Germinal center (tissue), 1 donor: ENCODE data around the gene ADAMTS1.
"Not testable (repeated sequence)": the region's sequence is repeated elsewhere in the genome, so short reads cannot be mapped to it uniquely, and the experiment has no call there.

Experiments used
- DNase-seq: peaks from one replicate; pipeline ENCODE4 v3.0.0; 2012; ENCODE audit warnings: mixed read lengths, low spot score

ADAMTS1 gene

DNA sequence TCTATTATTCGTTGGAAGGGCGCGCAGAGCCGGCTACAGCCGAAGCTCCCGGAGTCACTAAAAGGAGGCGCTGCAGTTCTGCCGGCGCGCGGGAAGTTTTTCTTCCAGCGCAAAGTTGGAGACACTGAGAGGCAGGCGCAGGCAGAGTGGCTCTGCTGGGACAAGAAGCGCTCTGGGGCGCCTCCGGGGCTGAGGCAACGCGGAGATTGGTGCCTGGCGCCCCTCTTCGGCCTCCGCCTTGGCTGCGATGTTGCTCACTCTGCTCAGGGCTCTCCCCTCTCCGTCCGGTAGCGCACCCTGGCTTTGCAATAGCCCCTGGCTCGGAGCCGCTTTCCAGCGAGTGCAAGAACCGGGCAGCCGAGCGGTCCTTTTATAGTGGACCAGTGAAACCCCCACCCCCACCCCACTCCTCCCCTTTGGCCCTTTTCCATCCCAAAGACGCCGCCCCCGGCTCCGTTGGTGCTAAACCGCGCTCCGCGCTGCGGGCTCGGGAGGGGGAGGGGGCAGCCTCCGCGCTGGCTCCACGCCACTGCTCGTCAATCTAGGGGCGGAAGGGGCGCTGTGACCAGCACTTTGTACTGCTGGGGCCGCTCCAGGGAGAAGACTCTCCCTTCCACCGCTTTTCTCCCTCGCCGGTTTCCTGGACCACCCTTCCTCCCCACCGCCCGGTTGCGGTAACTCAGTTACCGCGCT is at the start of gene ADAMTS1:
ADAMTS1 (minus strand) TSS at position 344 of the 693 bp plus-strand sequence. CDS start 455 bp downstream, outside the sequence.
- no peak for DNase-seq

DNA sequence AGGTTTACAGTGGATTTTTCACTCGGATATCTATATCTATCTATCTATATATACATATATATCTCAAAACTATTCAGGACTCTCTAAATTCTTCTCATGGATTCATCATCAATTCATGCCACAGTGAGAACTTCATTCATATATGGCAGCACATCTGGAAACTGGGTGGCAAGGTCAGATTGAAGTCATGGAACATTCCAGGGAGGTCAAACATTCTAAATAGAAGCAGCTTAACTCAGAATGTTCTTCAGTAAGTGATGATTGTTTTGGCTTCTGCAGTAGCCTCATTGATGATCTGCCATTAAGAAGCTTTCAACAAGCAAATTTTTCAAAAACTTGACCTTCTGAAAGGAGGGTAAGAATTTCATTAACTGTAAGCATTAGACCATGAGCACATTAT is 46.9 kb upstream of the ADAMTS1 start:
- no peak for DNase-seq

DNA sequence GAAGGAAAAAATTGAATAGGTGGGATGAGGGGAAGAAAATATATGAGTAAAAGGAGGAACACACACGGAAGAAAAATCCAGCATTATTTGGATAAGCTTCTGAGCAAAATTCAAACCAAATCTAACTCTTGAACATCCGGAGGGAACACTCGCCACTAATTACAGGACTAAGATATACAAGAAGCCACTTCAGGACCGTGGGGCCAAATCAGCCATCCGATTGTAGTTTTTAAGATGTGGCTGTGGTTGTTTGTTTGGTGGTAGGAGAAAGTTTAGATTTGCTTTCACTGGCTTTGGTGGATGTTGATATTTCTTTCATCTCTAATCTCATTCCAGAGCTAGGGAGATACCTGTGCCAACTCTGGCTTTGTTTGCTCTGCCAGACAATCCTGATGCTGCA is 43.7 kb upstream of the ADAMTS1 start:
- no peak for DNase-seq

DNA sequence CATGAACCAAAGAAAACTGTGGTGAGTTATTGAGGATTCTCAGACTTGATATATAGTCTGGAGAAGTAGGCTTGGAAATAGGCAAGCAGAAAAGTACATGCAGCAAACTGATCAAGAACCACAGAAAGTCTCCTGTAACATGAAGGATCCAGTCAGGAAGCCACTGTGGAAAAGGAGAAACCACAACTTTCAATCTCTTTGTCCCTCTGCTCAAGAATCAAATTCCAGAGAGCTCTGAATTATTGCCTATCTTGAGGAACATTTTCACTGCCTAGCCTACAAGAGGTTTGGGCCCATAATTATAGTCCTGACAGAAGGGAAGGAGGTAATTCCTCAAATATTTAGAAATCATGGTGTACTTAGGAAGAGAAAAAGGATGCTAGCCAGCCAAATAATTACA is 43.0 kb upstream of the ADAMTS1 start:
- DNase-seq = no peak

DNA sequence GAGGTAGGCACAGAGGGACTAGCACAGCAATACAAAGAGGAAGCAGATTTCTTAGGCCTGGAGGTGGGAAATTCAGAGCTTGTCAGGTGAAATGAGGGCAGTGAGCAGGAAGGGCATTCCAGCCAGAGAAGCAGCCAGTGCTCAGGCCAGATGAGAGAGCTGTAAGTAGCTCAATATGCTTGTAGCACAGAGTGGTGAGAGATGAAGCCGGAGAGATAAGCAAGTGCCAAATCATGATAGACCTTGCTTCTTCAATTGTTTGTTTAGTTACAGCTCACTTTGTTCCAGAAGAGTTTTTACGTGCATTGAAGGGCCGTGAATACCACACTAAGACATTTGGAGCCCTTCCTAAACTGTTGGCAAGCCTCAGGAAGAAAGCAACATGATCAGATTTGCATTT is 42.0 kb upstream of the ADAMTS1 start:
- DNase-seq = no peak

DNA sequence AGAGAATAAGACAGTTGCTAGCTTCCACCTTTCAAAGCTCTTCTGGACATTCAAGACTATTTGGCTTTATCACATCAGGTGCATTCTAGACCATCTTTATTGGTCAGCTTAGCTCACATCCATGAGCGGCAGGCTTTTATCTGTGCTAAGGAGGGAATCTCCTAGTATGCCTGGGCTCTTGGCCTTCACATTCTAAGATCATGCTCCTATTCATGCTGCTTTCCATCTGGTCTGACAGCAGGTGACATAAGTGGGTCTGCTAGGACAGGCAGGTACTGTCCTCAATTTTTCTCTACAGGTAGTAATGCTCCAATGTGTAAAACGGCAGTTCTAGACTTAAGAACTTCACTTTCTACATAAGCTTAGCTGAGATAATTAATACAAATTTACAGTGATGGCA is 39.2 kb upstream of the ADAMTS1 start:
- no peak for DNase-seq

DNA sequence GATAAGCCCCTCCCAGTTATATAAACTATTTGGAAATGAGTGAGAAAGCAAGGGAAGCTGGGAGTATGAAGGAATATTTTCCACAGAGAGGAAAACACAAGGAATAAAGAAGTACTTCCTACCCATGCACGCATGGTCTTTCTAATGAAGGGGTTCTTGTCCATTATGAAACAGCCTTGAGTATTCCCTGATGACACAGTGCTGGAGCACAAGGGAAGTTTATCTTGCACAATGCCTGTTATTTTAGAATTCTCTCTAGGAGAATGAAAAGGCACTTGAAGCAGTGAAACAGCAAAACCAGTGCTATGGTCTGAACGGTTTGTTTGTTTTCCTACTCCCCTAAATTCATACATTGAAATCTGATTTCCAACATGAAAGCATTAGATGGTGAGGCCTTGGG is 38.6 kb upstream of the ADAMTS1 start:
- no peak for DNase-seq

DNA sequence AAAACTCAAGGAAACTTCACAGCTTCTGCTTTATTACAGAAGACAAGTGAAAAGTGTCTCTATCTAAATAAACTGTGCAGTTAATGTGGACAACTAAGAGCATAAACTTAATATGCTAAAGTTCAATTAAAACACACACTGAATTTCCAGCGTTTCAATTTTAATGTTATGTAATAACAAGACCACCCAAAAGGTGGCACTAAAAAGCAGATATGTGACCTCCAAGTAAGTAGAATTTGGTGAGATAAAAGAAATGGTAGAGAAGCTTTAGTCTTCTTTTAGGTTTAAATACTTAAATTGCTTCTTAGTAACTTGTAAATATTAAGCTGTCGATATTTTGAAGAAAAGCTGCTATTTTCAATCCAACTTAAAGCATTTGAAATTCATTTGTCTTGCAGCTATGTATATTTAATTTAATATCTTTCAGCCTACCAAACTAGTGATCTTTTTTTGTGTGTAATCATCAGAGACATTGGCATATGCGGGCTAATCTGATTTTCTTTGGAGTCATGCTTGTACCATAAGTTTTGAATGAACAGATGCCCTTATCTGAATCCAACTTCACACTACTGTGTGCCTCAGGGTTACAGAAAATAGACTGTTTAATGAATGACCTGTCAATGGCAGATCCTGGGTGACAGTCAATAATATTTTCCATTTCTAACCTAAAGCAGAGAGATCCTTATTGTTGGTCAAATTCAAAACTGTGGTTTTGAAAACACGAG is 36.5 kb upstream of the ADAMTS1 start:
- DNase-seq = no peak

DNA sequence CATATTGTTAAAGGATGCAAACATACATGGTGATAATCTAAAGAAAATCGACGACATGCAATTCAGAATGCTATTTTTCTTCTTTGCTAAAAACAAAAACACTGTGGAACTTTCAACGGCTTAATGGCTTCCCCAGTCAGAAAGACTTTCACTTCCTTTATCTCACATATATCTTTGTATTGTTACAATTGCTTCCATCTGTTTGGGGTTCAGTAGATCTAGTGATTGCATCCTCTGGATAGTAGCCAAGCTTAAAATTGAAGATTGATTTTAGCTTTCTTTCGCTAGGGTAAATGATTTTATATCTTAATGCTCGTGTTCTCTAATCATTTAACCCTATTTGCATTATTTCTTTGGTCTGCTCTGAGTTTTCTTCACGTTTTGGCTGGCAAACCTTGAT is 31.8 kb upstream of the ADAMTS1 start:
- no peak for DNase-seq

DNA sequence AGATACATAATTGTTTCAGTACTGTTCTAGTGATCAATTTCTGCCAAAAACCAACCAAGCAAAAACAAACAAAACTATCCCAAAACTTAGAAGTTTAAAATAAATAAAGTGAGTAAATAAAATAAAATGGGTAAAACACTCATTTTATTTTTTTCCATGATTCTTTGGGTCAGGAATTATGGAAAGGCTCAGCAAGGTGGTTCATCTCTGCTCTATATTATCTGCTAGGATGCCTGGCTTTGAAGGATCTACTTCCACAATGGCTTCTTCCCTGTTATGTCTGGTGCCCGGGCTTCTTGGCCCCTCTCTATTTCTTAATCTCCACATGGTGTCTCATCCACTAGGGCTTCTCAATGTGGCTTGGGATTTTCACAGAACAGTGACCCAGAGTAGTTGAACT is 29.1 kb upstream of the ADAMTS1 start:
- no peak for DNase-seq

DNA sequence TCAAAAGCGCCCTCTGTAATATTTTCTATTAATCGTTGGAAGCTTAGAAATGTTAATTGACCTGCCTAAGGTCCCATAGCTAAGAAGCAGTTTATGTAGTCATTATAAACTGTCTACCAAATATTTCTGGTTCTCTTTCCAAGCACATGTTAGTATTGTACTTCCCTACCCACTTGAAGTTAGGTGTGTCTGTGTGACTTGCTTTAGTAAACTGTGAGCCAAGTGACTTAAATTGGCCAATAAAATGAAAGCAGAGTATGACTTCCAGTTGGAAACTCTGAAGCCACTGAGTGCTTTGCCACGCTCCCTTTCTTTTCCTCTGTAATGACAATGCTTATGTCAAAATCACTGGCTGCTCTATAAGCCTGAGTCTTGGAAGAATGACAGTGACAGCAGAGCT is 20.6 kb upstream of the ADAMTS1 start:
- no peak for DNase-seq

DNA sequence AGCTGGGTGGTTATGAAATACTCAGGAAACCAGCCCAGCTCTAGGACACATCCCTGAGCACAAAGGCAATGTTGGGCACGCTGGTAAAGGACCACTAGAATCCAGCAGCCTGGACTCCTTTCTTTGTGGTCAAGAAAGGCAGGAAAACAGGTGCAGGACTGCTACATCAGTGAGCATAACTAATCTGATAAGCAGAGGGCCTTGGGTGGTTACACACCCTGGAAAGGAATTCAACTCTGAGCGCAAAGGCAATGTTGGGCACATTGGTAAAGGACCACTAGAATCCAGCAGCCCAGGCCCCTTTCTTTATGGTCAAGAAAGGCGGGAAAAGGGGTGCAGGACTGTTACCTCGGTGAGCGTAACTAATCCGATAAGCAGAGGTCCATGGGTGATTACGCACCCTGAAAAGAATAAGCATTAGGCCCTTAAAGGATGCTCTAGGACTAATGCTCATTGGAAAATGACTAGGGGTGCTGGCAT is 11.7 kb upstream of the ADAMTS1 start:
- not testable (repeated sequence) for DNase-seq

DNA sequence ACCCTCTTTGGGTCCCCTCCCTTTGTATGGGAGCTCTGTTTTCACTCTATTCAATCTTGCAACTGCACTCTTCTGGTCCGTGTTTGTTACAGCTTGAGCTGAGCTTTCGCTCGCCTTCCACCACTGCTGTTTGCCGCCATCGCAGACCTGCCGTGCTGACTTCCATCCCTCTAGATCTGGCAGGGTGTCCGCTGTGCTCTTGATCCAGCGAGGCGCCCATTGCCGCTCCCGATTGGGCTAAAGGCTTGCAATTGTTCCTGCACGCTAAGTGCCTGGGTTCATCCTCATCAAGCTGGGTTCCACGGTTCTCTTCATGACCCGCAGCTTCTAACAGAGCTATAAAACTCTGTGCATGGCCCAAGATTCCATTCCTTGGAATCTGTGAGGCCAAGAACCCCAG is 9.5 kb upstream of the ADAMTS1 start:
- not testable (repeated sequence) for DNase-seq

DNA sequence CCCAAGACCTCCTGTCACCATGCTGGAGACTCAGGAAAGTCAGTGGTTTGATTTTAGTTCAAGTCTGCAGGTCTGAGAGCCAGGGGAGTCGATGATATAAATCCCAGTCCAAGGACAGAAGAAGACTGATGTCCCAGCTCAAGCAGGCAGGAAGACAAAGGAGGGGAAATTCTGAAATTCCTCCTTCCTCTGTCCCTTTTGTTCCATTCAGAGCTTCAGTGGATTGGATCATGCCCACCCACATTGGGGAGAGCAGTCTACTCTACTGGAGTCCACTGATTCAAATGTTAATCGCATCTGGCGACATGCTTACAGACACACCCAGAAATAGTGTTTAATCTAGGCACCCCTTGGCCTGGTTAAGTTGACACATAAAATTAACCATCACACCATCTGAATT is 7.2 kb upstream of the ADAMTS1 start:
- no peak for DNase-seq

DNA sequence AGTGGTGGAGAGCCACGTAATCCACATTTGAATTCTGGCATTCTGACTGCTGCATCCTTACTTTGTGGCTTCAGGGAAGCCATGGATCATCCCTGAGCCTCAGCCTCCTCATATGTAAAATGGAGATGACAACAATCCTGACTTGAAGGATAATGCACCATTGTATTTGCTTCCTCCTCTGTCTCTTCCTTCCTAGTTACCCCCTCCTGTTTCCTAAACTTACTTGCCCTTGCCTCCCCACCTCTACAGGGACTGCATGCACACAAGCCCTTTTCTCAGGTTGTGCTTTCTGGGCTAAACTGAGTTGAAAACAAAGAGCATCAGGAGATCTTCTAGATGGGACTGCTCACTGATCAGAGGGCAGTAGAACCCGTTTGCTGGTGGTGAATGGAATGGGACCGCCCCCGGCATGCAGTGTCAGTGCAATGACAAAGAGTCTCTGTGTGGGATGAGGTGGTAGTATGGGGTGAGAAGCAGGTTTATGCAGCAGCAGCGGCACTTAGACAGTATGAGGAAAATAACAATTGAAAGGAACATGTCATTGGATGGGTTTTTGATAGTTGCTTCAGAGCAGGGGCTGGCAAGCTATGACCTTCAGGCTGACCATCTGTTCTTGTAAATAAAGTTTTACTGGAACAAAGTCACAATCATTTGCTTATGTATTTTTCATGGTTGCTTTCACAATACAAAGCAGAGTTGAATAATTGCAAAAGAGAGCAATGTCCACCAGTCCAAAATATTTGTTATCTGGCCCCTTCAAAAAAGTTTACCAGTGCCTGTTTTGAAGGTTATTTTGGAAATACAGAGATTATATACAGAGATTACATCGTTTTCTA is 6.1 kb upstream of the ADAMTS1 start:
- no peak for DNase-seq

DNA sequence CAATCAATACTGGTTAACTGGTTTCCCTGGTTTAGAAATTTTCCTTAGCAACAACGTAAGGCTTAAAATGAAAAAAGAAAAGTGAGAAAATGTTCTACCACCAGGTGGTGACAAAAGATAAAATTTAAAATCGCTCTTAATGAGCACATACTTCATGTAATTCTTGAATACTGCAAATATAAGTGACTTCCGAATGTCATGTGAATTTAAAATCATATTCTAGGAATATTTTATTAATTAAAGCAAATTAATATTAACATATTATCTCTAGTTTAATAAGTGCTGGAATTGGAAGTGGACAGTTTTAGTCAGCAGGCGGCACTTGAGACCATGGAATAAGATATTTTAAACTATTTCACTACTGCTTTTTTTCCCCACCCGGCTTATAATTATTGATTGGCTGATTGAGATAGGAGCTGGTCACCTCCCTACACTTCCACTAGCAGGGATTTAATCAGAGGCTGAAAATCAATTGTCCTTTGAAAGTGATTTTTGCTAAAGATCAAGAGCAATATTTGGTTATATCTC is 5.0 kb upstream of the ADAMTS1 start:
- no peak for DNase-seq

DNA sequence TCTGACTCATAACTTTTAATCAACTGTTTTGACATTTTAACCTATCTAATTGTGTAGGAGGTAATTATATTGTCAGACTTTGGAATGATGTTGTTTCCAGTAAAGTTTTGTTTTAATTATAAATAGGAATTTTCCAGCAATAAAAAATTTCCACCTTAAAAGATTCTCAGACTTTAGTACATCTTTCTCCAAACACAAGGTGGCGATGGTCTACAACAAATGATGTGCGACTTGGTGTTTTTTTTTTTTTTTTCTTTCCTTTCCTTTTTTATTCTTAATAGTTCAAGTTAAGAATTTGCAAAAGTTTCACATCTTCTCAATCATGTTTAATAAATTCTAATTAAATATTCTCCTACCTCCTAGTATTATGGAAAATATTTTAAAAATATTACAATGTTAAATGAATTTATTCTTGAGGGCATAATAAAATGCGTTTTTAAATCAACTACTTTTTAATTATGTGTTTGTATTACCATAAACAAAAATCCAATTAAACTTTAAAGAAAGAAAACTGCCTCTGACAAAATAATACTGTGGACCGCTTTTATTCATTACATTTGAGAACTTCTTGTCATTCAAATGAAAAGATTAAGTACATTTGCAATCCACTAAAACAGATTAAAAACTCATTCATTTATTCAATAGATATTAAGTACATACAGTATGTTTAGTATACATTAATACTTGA is 4.4 kb upstream of the ADAMTS1 start:
- no peak for DNase-seq

DNA sequence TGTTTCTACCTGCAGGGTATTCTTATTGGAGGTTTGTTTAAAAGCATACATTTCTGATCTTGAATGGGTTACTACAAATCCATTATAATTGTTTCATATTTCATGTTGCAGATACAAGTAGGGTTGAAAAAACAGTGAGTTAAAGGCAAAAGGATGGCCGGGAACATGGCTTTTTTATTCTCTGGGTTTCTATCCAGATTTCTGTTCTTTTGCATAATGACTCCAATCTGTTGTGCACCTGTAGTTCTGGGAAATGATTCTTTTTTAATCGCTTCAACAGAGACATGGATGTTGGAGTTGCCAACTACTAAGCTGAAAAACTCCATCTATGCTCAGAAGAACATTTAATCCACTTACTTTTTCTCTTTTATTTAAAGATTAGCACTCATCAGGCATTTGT is 2.7 kb upstream of the ADAMTS1 start:
- DNase-seq = no peak

DNA sequence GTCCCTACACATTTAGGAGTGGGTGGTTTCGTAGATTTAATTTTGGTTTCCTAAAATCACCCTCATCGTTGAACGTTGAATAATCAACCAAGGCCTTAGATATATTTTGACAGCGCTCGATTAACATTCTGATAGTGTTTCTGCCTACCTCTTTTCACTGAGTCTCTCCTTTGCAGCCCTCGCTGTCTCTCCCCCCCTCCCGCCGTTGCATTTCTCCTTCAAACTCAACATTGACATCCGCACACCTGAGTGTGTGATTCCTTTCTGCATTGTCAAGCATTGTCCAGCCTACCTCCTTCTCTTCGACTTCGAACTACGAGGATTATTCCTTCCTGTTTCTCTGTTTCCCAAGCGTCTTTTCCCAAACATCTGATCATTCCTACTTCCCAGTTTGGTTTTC is 1.8 kb upstream of the ADAMTS1 start:
- DNase-seq = no peak

DNA sequence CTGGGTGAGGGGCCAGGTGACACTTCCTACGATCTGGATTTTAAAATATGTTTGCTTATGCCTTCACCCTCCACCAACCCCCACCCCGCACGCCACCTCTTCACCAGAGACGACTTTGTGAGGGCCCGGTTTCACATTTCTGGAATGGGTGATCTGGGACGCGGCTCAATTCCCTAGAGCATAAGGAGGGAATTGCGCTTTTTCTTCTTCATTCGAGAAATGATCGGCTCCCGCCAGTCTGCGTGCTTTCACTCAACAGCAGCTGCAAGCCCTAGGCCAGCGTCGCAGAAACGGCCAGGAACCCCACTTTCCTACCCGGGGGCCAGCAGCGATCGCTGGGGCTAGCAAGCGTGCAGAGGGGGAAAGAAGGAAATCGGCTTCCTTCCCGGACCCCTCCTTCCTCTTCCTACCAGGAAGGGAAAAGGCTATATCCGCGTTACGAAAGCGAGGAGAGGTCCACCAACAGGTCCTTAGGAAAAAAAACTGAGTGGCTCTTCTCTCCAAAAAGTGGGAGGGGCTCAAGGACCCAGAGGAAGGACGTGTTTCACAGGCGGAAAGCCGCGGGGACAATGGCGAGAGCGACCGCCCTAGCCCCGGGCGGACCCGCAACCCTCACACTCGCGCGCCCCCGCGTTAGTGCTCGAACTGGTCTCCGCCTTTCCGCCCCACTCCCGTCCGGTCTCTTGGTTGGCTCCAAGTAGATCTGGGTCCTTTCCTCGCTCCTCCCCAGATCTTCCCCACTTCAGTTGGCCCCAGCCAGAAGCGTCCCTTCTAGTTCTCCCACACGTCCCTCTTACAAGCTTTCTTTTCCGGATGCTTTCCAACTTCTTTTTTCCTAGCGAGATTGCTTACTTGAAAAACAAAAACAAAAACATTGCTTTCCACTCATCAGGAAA is 1.1 kb upstream of the ADAMTS1 start:
- no peak for DNase-seq

DNA sequence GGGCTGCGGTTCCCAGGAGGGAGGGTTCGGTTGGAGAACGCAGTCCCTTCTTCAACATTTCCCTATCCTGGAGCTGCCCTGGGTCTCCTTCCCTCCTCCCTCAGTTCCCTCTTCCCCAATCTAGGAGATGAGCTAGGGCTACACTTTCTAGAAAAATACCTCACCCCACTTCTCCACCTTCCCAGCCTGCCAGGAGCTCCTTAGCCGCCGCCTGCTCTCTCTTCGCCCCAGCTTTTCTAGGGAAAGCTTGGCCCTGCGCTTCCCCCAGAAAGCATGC is 488 bp upstream of the ADAMTS1 start:
- DNase-seq = no peak
